Measurements from ENCODE around the gene JOSD1. TPM values are rescaled to one million over a fixed set of nuclear protein-coding genes. Genes with fewer than 3 reads are reported as not detected.
A peak's percentile ranks its signal among the peaks of the same experiment; 100 is the strongest.

The JOSD1 gene
- total and polyA plus RNA-seq, 12 donors: 9.6 to 37.3 (median 21.8) TPM

DNA sequence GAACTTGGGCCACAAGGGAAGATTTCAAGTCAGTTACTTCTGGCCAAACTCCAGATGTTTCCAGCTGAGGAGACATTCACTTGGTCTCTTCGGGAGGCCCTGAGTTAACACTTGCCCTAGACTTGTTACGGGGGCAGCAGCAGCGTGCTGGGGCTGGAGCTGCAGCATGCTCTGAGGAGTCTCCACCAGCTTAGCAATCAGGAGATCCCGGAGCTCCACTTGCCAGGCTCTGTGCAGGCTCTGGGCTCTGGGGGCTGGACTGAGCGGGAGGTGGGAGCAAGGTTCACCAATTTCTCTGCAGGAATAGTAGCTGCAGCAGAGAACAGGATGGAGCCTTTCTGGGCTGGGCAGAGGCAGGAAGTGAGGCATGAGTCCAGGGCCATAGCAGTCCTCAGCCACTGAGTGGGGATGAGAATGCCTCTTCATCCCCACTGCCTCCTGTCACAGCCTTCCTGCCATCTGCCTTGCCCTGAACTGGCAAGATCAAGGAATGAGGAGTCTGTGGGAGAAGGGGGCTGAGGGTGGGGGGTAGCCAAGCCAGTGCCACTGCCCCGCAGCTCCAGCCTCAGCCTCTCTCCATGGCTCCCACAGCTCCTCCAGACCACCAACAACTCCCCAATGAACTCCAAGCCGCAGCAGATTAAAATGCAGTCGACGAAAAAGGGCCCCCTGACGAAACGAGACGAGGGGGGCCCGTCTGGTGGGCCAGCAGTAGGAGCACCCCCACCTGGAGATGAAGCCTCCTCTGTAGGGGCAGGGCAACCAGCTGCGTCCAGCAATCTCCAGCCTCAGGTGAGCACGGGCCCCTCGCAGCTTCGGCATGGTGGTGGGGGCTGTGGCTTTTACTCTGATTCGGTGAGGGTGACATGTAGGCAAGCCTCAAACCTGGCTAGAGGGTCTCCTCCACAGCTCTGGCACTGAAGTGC lies 28.4 kb upstream of the JOSD1 start:
- WGBS, 2 donors: 88 to 89% methylated on average over 18 of the region's 18 CpGs
- H3K36me3 ChIP-seq: peaks cover 7 to 100% (median 61%) of the 10 kb centered on the region in 9 donors

DNA sequence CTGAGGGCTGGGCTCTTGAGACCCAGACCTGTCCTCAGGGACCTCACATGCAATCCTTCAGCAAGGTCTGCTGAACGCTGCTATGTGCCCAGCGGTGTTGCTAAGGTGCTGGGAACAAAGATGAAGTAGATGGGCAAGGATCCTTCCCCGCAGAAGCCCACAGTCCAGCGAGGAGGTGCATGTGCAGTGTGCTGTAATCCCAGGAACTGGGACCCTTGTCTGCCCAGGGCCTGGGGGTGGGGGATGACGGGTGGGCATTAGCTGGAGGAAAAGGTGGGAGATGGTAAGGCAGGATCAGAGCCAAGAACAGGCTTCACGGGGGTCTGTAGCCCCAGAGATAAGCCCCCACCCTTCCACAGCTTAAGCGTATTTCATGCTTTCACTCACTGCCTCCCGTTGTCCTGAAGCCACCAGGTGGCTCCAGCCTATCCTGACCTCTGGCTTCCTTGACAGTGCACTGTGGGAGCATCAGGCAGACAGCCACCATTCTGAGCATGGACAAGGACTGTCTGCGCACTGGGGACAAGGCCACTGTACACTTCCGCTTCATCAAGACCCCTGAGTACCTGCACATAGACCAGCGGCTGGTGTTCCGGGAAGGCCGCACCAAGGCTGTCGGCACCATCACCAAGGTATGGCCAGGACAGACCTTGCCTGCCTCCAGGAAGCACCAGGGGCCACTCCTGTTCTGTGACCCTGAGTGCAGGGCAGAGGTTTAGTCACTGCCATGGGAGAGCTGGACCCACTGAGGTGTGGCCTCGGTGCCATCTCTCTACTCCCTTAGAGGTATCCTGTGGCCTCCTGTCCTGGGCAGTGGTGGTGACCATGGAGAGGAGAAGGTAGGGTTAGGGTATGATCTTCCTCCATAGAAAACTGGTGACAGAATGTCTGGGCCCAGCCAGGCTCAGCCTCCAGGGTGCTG lies 27.0 kb upstream of the JOSD1 start:
- Histone ChIP-seq H3K4me1 (peaks cover under 1 to 23% (median 10%) of the 10 kb centered on the region in 9 donors), H3K4me3 (no peak overlapping the region), H3K36me3 (peaks cover 7 to 100% (median 72%) of the 10 kb centered on the region in 9 donors), H3K9me3 (no peaks in the 10 kb centered on the region), H3K27me3 (no peaks in the 10 kb centered on the region), H3K27ac (peak overlapping the region in 1 of 10 donors; percentile 1)
- ATAC-seq (no peak), DNase-seq (no peak)
- intact Hi-C loops (cut with DNase I): no loop called here
- WGBS, 2 donors: 93% methylated on average over 15 of the region's 15 CpGs
- TF ChIP-seq, protein P1, sequence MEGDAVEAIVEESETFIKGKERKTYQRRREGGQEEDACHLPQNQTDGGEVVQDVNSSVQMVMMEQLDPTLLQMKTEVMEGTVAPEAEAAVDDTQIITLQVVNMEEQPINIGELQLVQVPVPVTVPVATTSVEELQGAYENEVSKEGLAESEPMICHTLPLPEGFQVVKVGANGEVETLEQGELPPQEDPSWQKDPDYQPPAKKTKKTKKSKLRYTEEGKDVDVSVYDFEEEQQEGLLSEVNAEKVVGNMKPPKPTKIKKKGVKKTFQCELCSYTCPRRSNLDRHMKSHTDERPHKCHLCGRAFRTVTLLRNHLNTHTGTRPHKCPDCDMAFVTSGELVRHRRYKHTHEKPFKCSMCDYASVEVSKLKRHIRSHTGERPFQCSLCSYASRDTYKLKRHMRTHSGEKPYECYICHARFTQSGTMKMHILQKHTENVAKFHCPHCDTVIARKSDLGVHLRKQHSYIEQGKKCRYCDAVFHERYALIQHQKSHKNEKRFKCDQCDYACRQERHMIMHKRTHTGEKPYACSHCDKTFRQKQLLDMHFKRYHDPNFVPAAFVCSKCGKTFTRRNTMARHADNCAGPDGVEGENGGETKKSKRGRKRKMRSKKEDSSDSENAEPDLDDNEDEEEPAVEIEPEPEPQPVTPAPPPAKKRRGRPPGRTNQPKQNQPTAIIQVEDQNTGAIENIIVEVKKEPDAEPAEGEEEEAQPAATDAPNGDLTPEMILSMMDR (IDR thresholded peaks at IDR 0.05): no peak

More for the DNA sequence above, 28.4 kb upstream of the JOSD1 start:
- DNase-seq (peak in 1 of 2 donors; percentile 44), ATAC-seq (peak in 1 of 8 donors; percentile 13)
- H3K9me3 ChIP-seq: no peaks in the 10 kb centered on the region
- TF ChIP-seq, protein P1 (IDR thresholded peaks at IDR 0.05): no peak
- peak overlapping the region in 1 of 10 donors; percentile 1 for H3K27ac ChIP-seq
- H3K4me3 ChIP-seq: no peak overlapping the region
- H3K27me3 ChIP-seq: no peaks in the 10 kb centered on the region
- H3K4me1 ChIP-seq: peaks cover 9 to 37% (median 22%) of the 10 kb centered on the region in 9 donors
- intact Hi-C loops (cut with DNase I): no loop called here

DNA sequence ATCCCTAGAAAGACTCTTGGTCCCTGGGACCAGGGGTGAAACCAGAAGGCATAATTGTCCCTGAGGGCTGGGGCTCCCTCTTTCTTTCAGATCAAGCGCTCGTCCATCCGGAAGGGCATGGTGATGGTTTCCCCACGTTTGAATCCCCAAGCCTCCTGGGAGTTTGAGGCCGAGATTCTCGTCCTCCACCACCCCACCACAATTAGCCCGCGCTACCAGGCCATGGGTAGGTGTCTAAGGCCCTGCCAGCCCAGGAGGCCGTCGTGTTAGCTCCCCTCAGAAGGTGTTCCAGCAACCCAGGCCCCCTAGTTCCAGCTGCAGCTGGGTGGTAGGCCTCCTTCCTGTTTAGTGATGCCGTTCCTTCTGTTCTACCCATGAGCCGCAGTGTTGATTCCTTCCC lies 26.4 kb upstream of the JOSD1 start:
- TF ChIP-seq, protein P1 (IDR thresholded peaks at IDR 0.05): no peak
- Histone ChIP-seq H3K4me3 (no peak overlapping the region), H3K36me3 (peaks cover 7 to 100% (median 77%) of the 10 kb centered on the region in 9 donors), H3K27ac (no peak overlapping the region), H3K9me3 (no peaks in the 10 kb centered on the region), H3K27me3 (no peaks in the 10 kb centered on the region), H3K4me1 (peaks cover 0 to 17% (median 3%) of the 10 kb centered on the region in 9 donors)
- ATAC-seq: no peak
- intact Hi-C loops (cut with DNase I): no loop called here
- DNase-seq: no peak
- WGBS, 2 donors: 92 to 95% methylated on average over 12 of the region's 12 CpGs

All from heart right ventricle (tissue), 16 donors.